Upper lobe of left lung (tissue), 4 donors: ENCODE results near the gene ANK3.

Experiments
- CTCF ChIP-seq, 6 experiments: fragments of 450-650 bp in 4 of 6; fragments of 200-600 bp in 2 of 6; sonication (generic) in 2 of 6; IDR thresholded peaks; one replicate each; pipeline ENCODE4 v1.5.1; 2016 to 2019; ENCODE audit warnings: antibody characterized with exemption in 6 of 6
- POLR2A ChIP-seq, 4 donors: fragments of 450-650 bp; IDR thresholded peaks; one replicate each; pipeline ENCODE4 v1.5.1; 2016 to 2017; ENCODE audit warnings: antibody characterized with exemption in 4 of 4, mild to moderate bottlenecking in 2 of 4

- TF ChIP-seq CTCF (IDR thresholded peaks at IDR 0.05): no peak
- no peak for TF ChIP-seq POLR2A (IDR thresholded peaks at IDR 0.05)
Measured at GRCh38 chr10:60023155-60023877, 366.4 kb downstream of the ANK3 start.
